Measurements from ENCODE around the gene XKR7.

- TF ChIP-seq CTCF (IDR thresholded peaks at IDR 0.05 in 8 of 11, conservative IDR thresholded peaks at IDR 0.05 in 3 of 11), result no peak
- no peak for TF ChIP-seq POLR2A (IDR thresholded peaks at IDR 0.05)
- TF ChIP-seq POLR2AphosphoS5 (IDR thresholded peaks at IDR 0.05), result no peak
These were observed 43.4 kb upstream of the XKR7 start for GRCh38 chr20:31924561-31924960.

All from spleen (tissue), 7 donors.